A549 (cell line): ENCODE data around the gene AFDN. TPM values are rescaled to one million over a fixed set of nuclear protein-coding genes. Genes with fewer than 3 reads are reported as not detected.
A peak's percentile ranks its signal among the peaks of the same experiment; 100 is the strongest.

ENCODE experiments used
- ATAC-seq, 2 experiments: fragments of 200-7000 bp in 1 of 2; fragments of >200 bp in 1 of 2; cut with Nextera tagmentation in 1 of 2; cut with Tn5 transposase in 1 of 2; 3 replicates each; pipeline versions ENCODE4 v1.8.0 to v1.9.1; 2018 to 2020; ENCODE audit warnings: mild to moderate bottlenecking in 1 of 2, moderate library complexity in 1 of 2
- CTCF ChIA-PET: fragments of 300-600 bp; sonication (Branson Sonifier 250); formaldehyde crosslinking; extraction: SDS; loops from one replicate; lab custom pipeline; 2021; ENCODE audit warnings: antibody characterized with exemption, inconsistent platforms; lab: Yijun Ruan, JAX
- POLR2A ChIA-PET: fragments of 350-600 bp; formaldehyde crosslinking; extraction: SDS; loops from one replicate; lab custom pipeline; 2021; ENCODE audit warnings: antibody characterized with exemption, inconsistent platforms; lab: Yijun Ruan, JAX
- DNase-seq, 2 experiments: peaks; one replicate each; pipeline versions ENCODE4 v3.0.0 to v3.0.0-alpha.2; 2011 to 2016; ENCODE audit warnings: low read depth in 1 of 2, low spot score in 1 of 2
- FAIRE-seq: peaks from 2 replicates; lab custom pipeline; 2011; peaks lifted over from hg19 to GRCh38; lab: Jason Lieb, UNC
- H3K27ac ChIP-seq, 2 experiments: fragments of >200 bp; sonication (Bioruptor Twin); formaldehyde crosslinking; 3 replicates each; pipeline ENCODE4 v1.5.1; 2016 to 2017
- H3K4me1 ChIP-seq: fragments of >200 bp; sonication (Bioruptor Twin); formaldehyde crosslinking; 3 replicates; pipeline ENCODE4 v1.6.1; 2016
- H3K4me2 ChIP-seq: fragments of >200 bp; sonication (Bioruptor Twin); formaldehyde crosslinking; 3 replicates; pipeline ENCODE4 v1.6.1; 2016
- H3K4me3 ChIP-seq: fragments of >200 bp; sonication (Bioruptor Twin); formaldehyde crosslinking; 3 replicates; pipeline ENCODE4 v1.5.1; 2016
- H3K9me3 ChIP-seq: fragments of >200 bp; sonication (Bioruptor Twin); formaldehyde crosslinking; 3 replicates; pipeline ENCODE4 v1.6.1; 2016
- CBX2 ChIP-seq: fragments of 200-600 bp; sonication (generic); IDR thresholded peaks from 2 replicates; pipeline ENCODE4 v1.6.1; 2016; ENCODE audit warnings: low read depth, mild to moderate bottlenecking, borderline replicate concordance
- CEBPB ChIP-seq, 2 experiments: fragments of >200 bp in 1 of 2; sonication (Bioruptor Twin) in 1 of 2; formaldehyde crosslinking in 1 of 2; IDR thresholded peaks; 2 replicates each; pipeline ENCODE4 v1.6.1; 2012 to 2016
- EHF ChIP-seq: fragments of 250-450 bp; sonication (Bioruptor Pico); IDR thresholded peaks from 2 replicates; pipeline ENCODE4 v1.5.0; 2020; ENCODE audit warnings: mild to moderate bottlenecking
- EHMT2 ChIP-seq: fragments of 200-600 bp; sonication (generic); IDR thresholded peaks from 2 replicates; pipeline ENCODE4 v1.6.1; 2016; ENCODE audit warnings: antibody characterized with exemption, low read depth, mild to moderate bottlenecking, moderate library complexity
- EP300 ChIP-seq, 2 experiments: fragments of >200 bp; sonication (Bioruptor Twin); formaldehyde crosslinking; IDR thresholded peaks; 2 replicates in 1 of 2; 3 replicates in 1 of 2; pipeline ENCODE4 v1.6.1; 2016 to 2017
- FOSL2 ChIP-seq, 2 experiments: fragments of 450-650 bp in 1 of 2; fragments of >200 bp in 1 of 2; sonication (Bioruptor Twin) in 1 of 2; formaldehyde crosslinking; IDR thresholded peaks; 2 replicates each; pipeline versions ENCODE4 v1.5.0 to v1.6.1; 2016 to 2020; ENCODE audit warnings: mild to moderate bottlenecking in 1 of 2, moderate library complexity in 1 of 2
- FOXS1 ChIP-seq: fragments of 250-450 bp; sonication (Bioruptor Pico); IDR thresholded peaks from 2 replicates; pipeline ENCODE4 v1.5.0; 2020; ENCODE audit warnings: mild to moderate bottlenecking, moderate library complexity
- GATA3 ChIP-seq: IDR thresholded peaks from 2 replicates; pipeline ENCODE4 v1.6.1; 2012; ENCODE audit warnings: borderline replicate concordance
- HEYL ChIP-seq: fragments of 250-450 bp; sonication (Bioruptor Pico); IDR thresholded peaks from 2 replicates; pipeline ENCODE4 v1.8.0; 2021; ENCODE audit warnings: mild to moderate bottlenecking, moderate library complexity
- HOXB5 ChIP-seq: fragments of 250-450 bp; sonication (Bioruptor Pico); IDR thresholded peaks from 2 replicates; pipeline ENCODE4 v1.5.0; 2020; ENCODE audit warnings: mild to moderate bottlenecking, moderate library complexity
- JUN ChIP-seq, 2 experiments: fragments of >200 bp; sonication (Bioruptor Twin); formaldehyde crosslinking; IDR thresholded peaks; 2 replicates in 1 of 2; 3 replicates in 1 of 2; pipeline ENCODE4 v1.6.1; 2016 to 2017
- JUNB ChIP-seq: fragments of >200 bp; sonication (Bioruptor Twin); formaldehyde crosslinking; IDR thresholded peaks from 2 replicates; pipeline ENCODE4 v1.6.1; 2016
- KDM1A ChIP-seq: fragments of 200-600 bp; sonication (generic); IDR thresholded peaks from 2 replicates; pipeline ENCODE4 v1.6.1; 2016; ENCODE audit warnings: low read depth, mild to moderate bottlenecking
- KDM5A ChIP-seq: fragments of 200-600 bp; sonication (generic); IDR thresholded peaks from 2 replicates; pipeline ENCODE4 v1.6.1; 2016; ENCODE audit warnings: antibody characterized with exemption, mild to moderate bottlenecking
- NFE2L2 ChIP-seq: fragments of 150-350 bp; conservative IDR thresholded peaks from 2 replicates; pipeline ENCODE4 v1.6.1; 2014; ENCODE audit warnings: low read length
- NR3C1 ChIP-seq: fragments of >200 bp; sonication (Bioruptor Twin); formaldehyde crosslinking; IDR thresholded peaks from 3 replicates; pipeline ENCODE4 v1.6.1; 2017
- PHF8 ChIP-seq: fragments of 200-600 bp; sonication (generic); IDR thresholded peaks from 2 replicates; pipeline ENCODE4 v1.6.1; 2016; ENCODE audit warnings: low read depth, mild to moderate bottlenecking, antibody characterized with exemption, moderate library complexity, borderline replicate concordance
- POLR2A ChIP-seq: IDR thresholded peaks from 2 replicates; pipeline ENCODE4 v1.6.1; 2012; ENCODE audit warnings: mild to moderate bottlenecking, low read length
- RAD21 ChIP-seq, 2 experiments: fragments of >200 bp in 1 of 2; sonication (Bioruptor Twin) in 1 of 2; formaldehyde crosslinking in 1 of 2; IDR thresholded peaks in 1 of 2; conservative IDR thresholded peaks in 1 of 2; 2 replicates in 1 of 2; 3 replicates in 1 of 2; pipeline ENCODE4 v1.6.1; 2012 to 2018; ENCODE audit warnings: inconsistent platforms in 1 of 2
- RCOR1 ChIP-seq: fragments of 150-350 bp; IDR thresholded peaks from 2 replicates; pipeline ENCODE4 v1.6.1; 2014; ENCODE audit warnings: antibody characterized with exemption, low read length, low read depth
- RFX5 ChIP-seq: fragments of 450-650 bp; IDR thresholded peaks from 2 replicates; pipeline ENCODE4 v1.7.1; 2014; ENCODE audit warnings: antibody characterized with exemption, mild to moderate bottlenecking, moderate library complexity
- SMC3 ChIP-seq: fragments of >200 bp; sonication (Bioruptor Twin); formaldehyde crosslinking; IDR thresholded peaks from 3 replicates; pipeline ENCODE4 v1.6.1; 2018; ENCODE audit warnings: inconsistent platforms
- TFCP2L1 ChIP-seq: fragments of 250-450 bp; sonication (Bioruptor Pico); IDR thresholded peaks from 2 replicates; pipeline ENCODE4 v1.5.0; 2021; ENCODE audit warnings: mild to moderate bottlenecking
- ZFP36 ChIP-seq: fragments of 450-650 bp; IDR thresholded peaks from 2 replicates; pipeline ENCODE4 v1.6.1; 2014; ENCODE audit warnings: borderline replicate concordance; ENCODE audit not compliant: partially characterized antibody
- WGBS: methylation state at CpG from one replicate; pipeline ENCODE4 v1.1.6; 2017; ENCODE audit errors: missing lambda C conversion rate; 5-methylcytosine and 5-hydroxymethylcytosine counted together
- polyA plus RNA-seq, 4 experiments: library from polyadenylated mRNA; depleted of rRNA in 3 of 4; stranded (reverse); fragments of >200 nt; fragmentation: RNase III in 1 of 4; extraction: RNeasy Plus Mini Kit Qiagen cat#74134 plus additional on column Dnase treatment in 1 of 4; gene quantifications; 2 replicates in 3 of 4; 3 replicates in 1 of 4; pipeline ENCODE4 v1.2.3, GENCODE V29; 2011 to 2017
- TF ChIP-seq, protein P1 (sequence below): IDR thresholded peaks from 2 replicates; pipeline ENCODE4 v1.6.1; 2012; ENCODE audit warnings: low read depth, borderline replicate concordance
- TF ChIP-seq, protein P2 (sequence below): IDR thresholded peaks from 2 replicates; pipeline ENCODE4 v1.6.1; 2012
- TF ChIP-seq, protein P3 (sequence below): fragments of 250-450 bp; sonication (Bioruptor Pico); IDR thresholded peaks from 2 replicates; pipeline ENCODE4 v1.5.0; 2021; ENCODE audit warnings: mild to moderate bottlenecking, moderate library complexity, borderline replicate concordance

AFDN gene
- polyA plus RNA-seq, 2 of the 4 experiments (the other 2 are of a cell fraction) = 17.5 to 40.8 TPM

DNA sequence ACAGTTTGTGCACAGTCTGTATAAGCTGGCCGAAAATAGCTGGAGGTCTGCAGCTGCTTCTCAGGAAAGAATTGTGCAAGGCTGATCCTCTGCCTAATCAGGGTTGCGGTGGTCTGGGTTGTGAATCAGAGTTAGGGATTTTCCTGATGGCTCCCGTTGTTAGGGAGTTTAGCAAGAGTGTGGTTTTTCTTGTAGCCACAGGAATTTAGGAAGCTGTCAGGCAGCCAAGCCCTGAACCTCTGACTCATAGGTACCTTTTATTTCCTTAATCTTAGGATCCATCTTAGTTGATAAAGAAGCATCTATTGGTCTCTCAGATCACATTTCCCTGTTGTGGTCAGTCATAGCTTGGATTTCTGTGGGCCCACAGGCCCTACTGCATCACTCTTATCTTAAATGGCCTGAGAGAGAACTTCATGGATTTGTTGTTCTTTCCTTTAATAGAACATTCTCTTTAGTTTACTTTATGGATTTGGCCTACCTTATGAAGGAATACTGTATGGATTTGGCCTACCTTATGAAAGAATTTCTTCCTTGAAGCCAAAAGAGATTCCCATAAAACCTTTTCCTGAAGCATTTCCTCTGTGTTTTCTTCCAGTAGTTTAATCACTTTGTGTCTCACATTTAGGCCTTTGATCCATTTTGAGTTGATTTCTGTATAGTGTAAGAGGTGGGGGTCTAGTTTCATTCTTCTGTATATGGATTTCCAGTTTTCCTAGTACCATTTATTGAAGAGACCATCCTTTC is 181.1 kb downstream of the AFDN start:
- 3% methylated on average over 3 of the region's 3 CpGs for WGBS
- ATAC-seq (peak; percentile 95 to 98), FAIRE-seq (peak; percentile 76), DNase-seq (peak; percentile 18 to 86)
- TF ChIP-seq POLR2A (no peak), JUN (IDR thresholded peaks at IDR 0.05) (peak in 1 of 2 experiments; percentile 69; a peak in 3 of 5 replicates), SMC3 (no peak), NFE2L2 (no peak), RFX5 (peak; percentile 85), ZFP36 (no peak), FOSL2 (IDR thresholded peaks at IDR 0.05) (peak; percentile 68), FOSL2 (CRISPR knock-in tag; IDR thresholded peaks at IDR 0.05) (peak; percentile 82), TFCP2L1 (CRISPR knock-in tag) (no peak), CEBPB (IDR thresholded peaks at IDR 0.05) (peak; percentile 76 to 96; a peak in 3 of 4 replicates), EHMT2 (no peak), RAD21 (conservative IDR thresholded peaks at IDR 0.05 in 1 of 2, IDR thresholded peaks at IDR 0.05 in 1 of 2) (0 out of 5 replicates have a peak, but pooled peaks have one; percentile 5 to 19), KDM5A (no peak), EHF (CRISPR knock-in tag) (no peak), HEYL (no peak), RCOR1 (no peak), CBX2 (no peak), JUNB (peak; percentile 66), GATA3 (peak; percentile 83), HOXB5 (CRISPR knock-in tag) (no peak), EP300 (IDR thresholded peaks at IDR 0.05) (peak; percentile 10 to 65; a peak in 1 of 5 replicates), FOXS1 (no peak)
- TF ChIP-seq, protein P1, sequence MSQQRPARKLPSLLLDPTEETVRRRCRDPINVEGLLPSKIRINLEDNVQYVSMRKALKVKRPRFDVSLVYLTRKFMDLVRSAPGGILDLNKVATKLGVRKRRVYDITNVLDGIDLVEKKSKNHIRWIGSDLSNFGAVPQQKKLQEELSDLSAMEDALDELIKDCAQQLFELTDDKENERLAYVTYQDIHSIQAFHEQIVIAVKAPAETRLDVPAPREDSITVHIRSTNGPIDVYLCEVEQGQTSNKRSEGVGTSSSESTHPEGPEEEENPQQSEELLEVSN = no peak
- TF ChIP-seq, protein P2, sequence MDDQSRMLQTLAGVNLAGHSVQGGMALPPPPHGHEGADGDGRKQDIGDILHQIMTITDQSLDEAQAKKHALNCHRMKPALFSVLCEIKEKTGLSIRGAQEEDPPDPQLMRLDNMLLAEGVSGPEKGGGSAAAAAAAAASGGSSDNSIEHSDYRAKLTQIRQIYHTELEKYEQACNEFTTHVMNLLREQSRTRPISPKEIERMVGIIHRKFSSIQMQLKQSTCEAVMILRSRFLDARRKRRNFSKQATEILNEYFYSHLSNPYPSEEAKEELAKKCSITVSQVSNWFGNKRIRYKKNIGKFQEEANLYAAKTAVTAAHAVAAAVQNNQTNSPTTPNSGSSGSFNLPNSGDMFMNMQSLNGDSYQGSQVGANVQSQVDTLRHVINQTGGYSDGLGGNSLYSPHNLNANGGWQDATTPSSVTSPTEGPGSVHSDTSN = no peak
- Histone ChIP-seq H3K9me3 (peaks cover 28% of the 10 kb centered on the region), H3K27ac (peak overlapping the region; percentile 43 to 71; a peak in 5 of 6 replicates), H3K4me1 (peaks cover 6% of the 10 kb centered on the region; the same call in 2 of the 3 replicates), H3K4me3 (no peak overlapping the region), H3K4me2 (peak overlapping the region; percentile 39)
- CTCF ChIA-PET = interaction anchor here (1.4 to 1.5 kb wide), 2 partner anchors 13 to 126 kb away, joined by 4 to 5 read pairs; no protein-coding TSS in a partner anchor
- POLR2A ChIA-PET = interaction anchor here (0.7 kb wide), 1 partner anchor 28 kb away, joined by 4 read pairs; no protein-coding TSS in a partner anchor

- no peak overlapping the region for H3K4me2 ChIP-seq
- DNase-seq (no peak), FAIRE-seq (no peak), ATAC-seq (no peak)
- H3K27ac ChIP-seq = no peak overlapping the region
- POLR2A ChIA-PET = no interaction called here
- H3K4me3 ChIP-seq = no peak overlapping the region
- CTCF ChIA-PET = no interaction called here
- H3K4me1 ChIP-seq = peaks cover 6% of the 10 kb centered on the region; the same call in 2 of the 3 replicates
- WGBS = 57% methylated on average over 3 of the region's 3 CpGs
- H3K9me3 ChIP-seq = peaks cover 31% of the 10 kb centered on the region
- TF ChIP-seq PHF8 (no peak), NR3C1 (no peak), KDM1A (no peak), TFCP2L1 (CRISPR knock-in tag) (no peak), EHF (CRISPR knock-in tag) (no peak)
- TF ChIP-seq, protein P3, sequence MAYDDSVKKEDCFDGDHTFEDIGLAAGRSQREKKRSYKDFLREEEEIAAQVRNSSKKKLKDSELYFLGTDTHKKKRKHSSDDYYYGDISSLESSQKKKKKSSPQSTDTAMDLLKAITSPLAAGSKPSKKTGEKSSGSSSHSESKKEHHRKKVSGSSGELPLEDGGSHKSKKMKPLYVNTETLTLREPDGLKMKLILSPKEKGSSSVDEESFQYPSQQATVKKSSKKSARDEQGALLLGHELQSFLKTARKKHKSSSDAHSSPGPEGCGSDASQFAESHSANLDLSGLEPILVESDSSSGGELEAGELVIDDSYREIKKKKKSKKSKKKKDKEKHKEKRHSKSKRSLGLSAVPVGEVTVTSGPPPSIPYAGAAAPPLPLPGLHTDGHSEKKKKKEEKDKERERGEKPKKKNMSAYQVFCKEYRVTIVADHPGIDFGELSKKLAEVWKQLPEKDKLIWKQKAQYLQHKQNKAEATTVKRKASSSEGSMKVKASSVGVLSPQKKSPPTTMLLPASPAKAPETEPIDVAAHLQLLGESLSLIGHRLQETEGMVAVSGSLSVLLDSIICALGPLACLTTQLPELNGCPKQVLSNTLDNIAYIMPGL (CRISPR knock-in tag) = no peak
- TF ChIP-seq, all 56 proteins: peak for 0
Observed at GRCh38 chr6:168009331-168009730, 182.6 kb downstream of the AFDN start.
